Thoracic aorta (tissue), 2 donors: ENCODE results near the gene VSTM4. TPM values are rescaled to one million over a fixed set of nuclear protein-coding genes. Genes with fewer than 3 reads are reported as not detected.

Experiments used
- ATAC-seq: fragments of 150-250 bp; one replicate; pipeline ENCODE4 v1.8.0; 2017; ENCODE audit warnings: low read depth; ENCODE audit not compliant: insufficient number of reproducible peaks, low FRiP score
- DNase-seq: peaks from one replicate; pipeline ENCODE4 v3.0.0-alpha.2; 2020; ENCODE audit warnings: low spot score
- H3K27ac ChIP-seq, 2 donors: fragments of 200-600 bp; sonication (generic); 1 replicate in 1 of 2; 2 replicates in 1 of 2; pipeline ENCODE4 v1.5.1; 2016; ENCODE audit warnings: mild to moderate bottlenecking in 2 of 2, moderate library complexity in 2 of 2
- H3K27me3 ChIP-seq: fragments of 200-600 bp; sonication (generic); replicated peaks from 2 replicates; pipeline ENCODE4 v1.6.0; 2016; ENCODE audit warnings: mild to moderate bottlenecking; ENCODE audit not compliant: insufficient read depth
- H3K36me3 ChIP-seq: fragments of 200-600 bp; sonication (generic); one replicate; pipeline ENCODE4 v1.5.1; 2016
- H3K4me1 ChIP-seq, 2 donors: fragments of 200-600 bp; sonication (generic); 1 replicate in 1 of 2; 2 replicates in 1 of 2; pipeline versions ENCODE4 v1.5.1 to v1.6.0; 2016; ENCODE audit warnings: low read depth in 2 of 2, mild to moderate bottlenecking in 1 of 2; ENCODE audit not compliant: control insufficient read depth in 1 of 2
- H3K4me3 ChIP-seq: fragments of 200-600 bp; sonication (generic); 2 replicates; pipeline ENCODE4 v1.5.1; 2016; ENCODE audit warnings: mild to moderate bottlenecking
- H3K9me3 ChIP-seq: fragments of 200-600 bp; sonication (generic); 2 replicates; pipeline ENCODE4 v1.5.1; 2016
- total RNA-seq, 2 donors: library from RNA; depleted of rRNA; stranded (reverse); fragments of >200 nt; gene quantifications; one replicate each; pipeline versions ENCODE4 v1.1.0 to v1.2.3, GENCODE V29; 2016
- TF ChIP-seq, protein P1 (sequence below): fragments of 200-600 bp; sonication (generic); IDR thresholded peaks from one replicate; pipeline ENCODE4 v1.5.1; 2019; ENCODE audit warnings: antibody characterized with exemption

Gene VSTM4
- total RNA-seq, 2 donors from 2014 or later = 24.4 to 46.4 TPM

DNA sequence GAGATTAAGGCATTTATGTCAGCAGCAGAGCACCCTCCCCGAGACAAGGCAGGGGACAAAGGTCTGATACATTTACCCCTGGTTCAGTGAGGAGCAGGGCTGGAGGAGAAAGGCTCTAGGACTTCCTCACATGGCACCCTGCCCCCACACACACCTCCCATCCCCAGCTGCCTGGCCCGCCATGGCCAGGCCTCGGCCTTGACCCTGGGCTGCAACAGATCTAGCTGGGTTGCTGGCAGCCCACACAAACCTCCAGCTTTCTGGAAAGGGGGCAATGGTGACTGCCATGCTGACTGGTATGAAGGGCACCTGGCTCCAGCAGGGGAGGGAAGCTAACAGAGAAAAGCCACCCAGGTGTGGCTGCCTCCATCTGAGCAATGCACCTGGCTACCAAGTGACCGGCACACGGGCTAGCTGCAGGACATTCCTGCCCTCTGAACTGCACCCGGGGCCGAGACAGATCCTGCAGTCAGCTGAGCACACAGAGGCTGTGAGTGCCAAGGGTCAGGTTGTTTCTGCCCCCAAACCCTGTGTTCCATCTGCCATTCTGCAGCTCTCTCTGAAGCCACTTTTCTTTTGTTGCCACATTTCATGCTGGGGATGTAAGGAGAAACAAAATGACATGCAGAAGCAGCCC lies 89.9 kb downstream of the VSTM4 start:
- Histone ChIP-seq H3K9me3 (no peaks in the 10 kb centered on the region), H3K4me3 (no peak overlapping the region), H3K4me1 (peaks cover 7 to 31% of the 10 kb centered on the region in 2 donors), H3K27me3 (no peaks in the 10 kb centered on the region), H3K36me3 (peaks cover 6% of the 10 kb centered on the region), H3K27ac (peak overlapping the region; percentile 71 to 77)
- ATAC-seq = no peak
- TF ChIP-seq, protein P1, sequence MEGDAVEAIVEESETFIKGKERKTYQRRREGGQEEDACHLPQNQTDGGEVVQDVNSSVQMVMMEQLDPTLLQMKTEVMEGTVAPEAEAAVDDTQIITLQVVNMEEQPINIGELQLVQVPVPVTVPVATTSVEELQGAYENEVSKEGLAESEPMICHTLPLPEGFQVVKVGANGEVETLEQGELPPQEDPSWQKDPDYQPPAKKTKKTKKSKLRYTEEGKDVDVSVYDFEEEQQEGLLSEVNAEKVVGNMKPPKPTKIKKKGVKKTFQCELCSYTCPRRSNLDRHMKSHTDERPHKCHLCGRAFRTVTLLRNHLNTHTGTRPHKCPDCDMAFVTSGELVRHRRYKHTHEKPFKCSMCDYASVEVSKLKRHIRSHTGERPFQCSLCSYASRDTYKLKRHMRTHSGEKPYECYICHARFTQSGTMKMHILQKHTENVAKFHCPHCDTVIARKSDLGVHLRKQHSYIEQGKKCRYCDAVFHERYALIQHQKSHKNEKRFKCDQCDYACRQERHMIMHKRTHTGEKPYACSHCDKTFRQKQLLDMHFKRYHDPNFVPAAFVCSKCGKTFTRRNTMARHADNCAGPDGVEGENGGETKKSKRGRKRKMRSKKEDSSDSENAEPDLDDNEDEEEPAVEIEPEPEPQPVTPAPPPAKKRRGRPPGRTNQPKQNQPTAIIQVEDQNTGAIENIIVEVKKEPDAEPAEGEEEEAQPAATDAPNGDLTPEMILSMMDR = no peak
- DNase-seq = no peak

DNA sequence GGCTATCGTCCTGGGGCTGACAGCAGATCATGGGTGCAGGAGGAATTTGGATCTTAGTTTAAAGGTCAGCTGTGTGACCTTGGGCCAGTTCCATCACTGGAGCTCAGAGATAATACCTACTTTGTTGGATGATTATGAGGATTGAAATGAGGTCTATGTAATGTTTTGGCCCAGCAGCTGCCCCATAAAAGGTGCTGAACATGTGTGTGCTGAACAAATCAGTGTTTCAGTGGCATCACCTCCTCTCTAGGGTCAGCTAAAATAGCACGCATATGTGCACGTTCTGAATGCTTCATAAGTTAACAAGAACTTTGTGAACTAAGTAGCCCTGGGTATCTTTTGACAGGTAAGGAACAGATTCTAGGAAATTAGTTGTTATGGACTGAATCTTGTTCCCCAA lies 90.8 kb downstream of the VSTM4 start:
- no peaks in the 10 kb centered on the region for H3K9me3 ChIP-seq
- peak overlapping the region; percentile 71 to 77 for H3K27ac ChIP-seq
- H3K4me3 ChIP-seq = no peak overlapping the region
- TF ChIP-seq, protein P1 = no peak
- ATAC-seq (no peak), DNase-seq (no peak)
- H3K36me3 ChIP-seq = peaks cover 3% of the 10 kb centered on the region
- no peaks in the 10 kb centered on the region for H3K27me3 ChIP-seq
- peaks cover 7 to 31% of the 10 kb centered on the region in 2 donors for H3K4me1 ChIP-seq

DNA sequence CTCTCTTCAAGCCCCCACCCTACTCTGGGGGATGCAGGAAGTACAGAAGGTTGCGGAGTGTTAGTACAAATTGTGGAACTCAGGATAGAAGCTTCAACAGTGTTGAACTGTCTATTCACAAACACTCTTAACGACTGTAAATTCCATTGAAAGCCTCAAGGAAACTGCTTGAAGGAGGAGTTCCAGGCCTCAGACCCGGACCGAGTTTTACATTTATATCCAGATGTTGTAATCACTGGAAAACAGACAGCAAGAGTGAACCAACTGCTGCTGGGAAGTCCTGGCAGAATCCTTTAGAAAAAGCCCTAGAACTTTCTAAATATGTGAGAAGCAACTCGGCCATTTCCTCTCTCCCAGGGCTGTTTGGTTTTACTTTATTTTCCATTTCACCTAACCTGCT lies 91.6 kb downstream of the VSTM4 start:
- Histone ChIP-seq H3K27me3 (no peaks in the 10 kb centered on the region), H3K36me3 (peaks cover 9% of the 10 kb centered on the region), H3K9me3 (no peaks in the 10 kb centered on the region), H3K4me1 (peaks cover 7 to 31% of the 10 kb centered on the region in 2 donors), H3K4me3 (peak overlapping the region; percentile 2), H3K27ac (peak overlapping the region; percentile 71 to 77)
- TF ChIP-seq, protein P1 = no peak
- DNase-seq = no peak
- peak; percentile 50 for ATAC-seq

DNA sequence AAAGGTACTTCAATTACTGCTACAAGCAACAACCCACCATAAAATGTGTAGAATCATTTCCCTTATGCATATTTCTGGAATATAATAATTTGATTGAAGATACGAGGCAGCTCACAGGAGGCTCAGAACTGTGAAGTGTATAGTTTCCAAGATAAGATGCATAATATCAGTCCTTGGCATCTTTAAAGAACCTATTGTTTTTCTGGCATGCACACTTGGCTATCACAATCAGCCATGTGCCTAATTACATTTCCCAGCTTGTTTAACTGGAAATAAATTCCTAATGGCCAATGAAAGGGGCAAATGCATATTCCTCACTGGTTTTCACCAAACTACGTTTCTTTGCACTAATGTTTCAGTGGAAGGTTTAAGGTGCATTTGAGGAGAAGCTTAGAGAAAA lies 92.3 kb downstream of the VSTM4 start:
- Histone ChIP-seq H3K36me3 (peaks cover 11% of the 10 kb centered on the region), H3K4me3 (no peak overlapping the region), H3K27me3 (no peaks in the 10 kb centered on the region), H3K27ac (peak overlapping the region; percentile 71 to 77), H3K4me1 (peaks cover 7 to 31% of the 10 kb centered on the region in 2 donors), H3K9me3 (no peaks in the 10 kb centered on the region)
- TF ChIP-seq, protein P1 = no peak
- ATAC-seq (no peak), DNase-seq (no peak)

DNA sequence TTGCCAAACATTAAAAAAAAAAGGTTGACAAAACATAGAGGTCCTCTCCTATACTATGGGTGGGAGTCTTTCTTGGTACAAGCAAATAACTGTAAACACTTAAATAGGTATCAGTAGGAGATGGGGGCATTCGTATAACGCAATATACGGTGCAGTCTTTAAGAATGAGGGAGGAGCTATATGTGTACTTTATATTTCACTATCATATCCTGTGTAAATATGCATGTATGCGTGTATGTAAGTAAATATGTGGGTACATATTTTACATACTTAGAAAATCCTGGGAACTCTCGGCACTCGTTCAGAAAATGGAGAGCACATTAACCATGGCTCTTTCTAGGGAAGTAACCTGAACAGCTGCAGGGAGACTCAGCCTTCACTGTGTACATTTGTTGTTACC lies 93.6 kb downstream of the VSTM4 start:
- no peak for DNase-seq
- Histone ChIP-seq H3K9me3 (no peaks in the 10 kb centered on the region), H3K4me1 (peaks cover 7 to 31% of the 10 kb centered on the region in 2 donors), H3K4me3 (no peak overlapping the region), H3K27me3 (no peaks in the 10 kb centered on the region), H3K36me3 (peaks cover 11% of the 10 kb centered on the region), H3K27ac (no peak overlapping the region)
- ATAC-seq = no peak
- TF ChIP-seq, protein P1 = no peak
